ENCODE data around the gene TMEM119.

The TMEM119 gene

DNA sequence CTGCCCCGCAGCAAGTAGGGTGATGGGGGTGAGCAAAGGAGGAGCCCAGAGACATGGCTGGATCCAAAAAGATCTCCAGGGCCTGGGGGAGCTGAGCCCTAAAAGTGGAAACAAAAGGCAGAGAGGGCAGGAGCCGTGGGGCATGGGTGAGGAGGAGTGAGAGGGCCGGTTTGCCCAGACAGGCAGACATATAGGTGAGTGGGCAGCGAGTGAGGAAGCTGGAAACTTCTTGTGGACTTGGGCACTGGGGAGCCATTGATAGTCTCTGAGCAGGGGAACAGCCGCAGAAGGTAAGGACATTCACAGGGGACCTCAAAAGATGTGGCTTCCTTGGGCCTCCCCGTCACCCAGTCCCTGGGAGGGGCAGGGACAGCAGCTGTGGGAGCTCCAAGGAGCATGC lies 16.8 kb upstream of the TMEM119 start:
- no peak for DNase-seq

DNA sequence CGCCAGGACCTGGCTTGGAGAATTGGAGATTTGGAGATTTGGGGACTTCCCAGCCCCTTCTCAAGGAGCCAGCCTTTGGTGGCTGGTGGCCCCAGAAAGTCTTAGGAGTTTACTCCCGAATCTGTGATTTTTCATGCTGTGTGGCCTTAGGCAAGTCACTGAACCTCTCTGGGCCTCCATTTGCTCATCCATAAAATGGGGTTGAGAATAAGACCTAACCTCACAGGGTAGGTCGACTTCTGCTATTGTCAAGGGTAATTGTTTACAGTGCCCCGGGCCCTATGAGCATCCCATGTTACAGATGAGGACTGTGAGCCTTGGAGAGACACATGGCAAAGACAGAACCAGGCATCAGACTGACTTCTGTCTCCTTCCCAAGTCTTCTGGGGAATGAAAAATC lies 16.2 kb upstream of the TMEM119 start:
- no peak for DNase-seq

DNA sequence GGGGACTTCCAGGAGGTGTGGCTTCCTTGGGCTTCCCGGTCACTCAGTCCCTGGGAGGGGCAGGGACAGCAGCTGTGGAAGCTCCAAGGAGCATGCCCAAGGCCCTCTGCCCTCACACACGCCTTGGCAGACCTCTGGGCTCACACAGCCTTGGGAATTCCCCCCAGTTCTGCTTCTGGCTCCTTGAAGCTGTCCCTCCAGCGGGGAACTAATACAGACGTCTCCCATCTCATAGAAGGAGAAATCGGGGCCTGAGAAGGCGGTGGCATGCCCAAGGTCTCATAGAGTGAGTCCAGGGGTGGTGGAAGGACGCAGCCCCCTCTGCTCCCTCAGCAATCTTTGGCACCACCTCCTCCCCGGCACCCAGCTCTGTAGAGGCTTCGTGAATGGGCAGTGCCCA lies 15.7 kb upstream of the TMEM119 start:
- no peak for DNase-seq

DNA sequence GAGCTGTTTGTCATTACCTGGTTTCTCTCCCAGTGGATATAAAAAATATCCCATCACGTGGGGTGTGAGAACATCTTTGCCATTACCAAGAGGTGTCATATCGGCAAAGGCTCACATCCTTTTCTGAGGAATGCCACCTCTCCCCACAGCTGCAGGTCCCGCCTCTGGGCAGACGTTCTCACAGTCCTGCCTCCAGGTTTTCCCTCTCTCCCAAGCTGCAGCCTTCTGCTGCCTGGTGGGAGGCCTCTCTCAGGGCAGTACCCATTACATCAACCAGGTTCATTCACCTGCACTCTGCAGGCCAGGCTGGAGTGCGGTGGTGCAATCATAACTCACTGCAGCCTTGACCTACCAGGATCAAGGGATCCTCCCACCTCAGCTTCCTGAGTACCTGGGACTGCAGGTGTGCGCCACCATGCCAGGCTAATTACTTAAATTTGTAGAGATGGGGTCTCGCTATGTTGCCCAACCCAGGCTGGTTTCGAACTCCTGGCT lies 15.0 kb upstream of the TMEM119 start:
- no peak for DNase-seq

DNA sequence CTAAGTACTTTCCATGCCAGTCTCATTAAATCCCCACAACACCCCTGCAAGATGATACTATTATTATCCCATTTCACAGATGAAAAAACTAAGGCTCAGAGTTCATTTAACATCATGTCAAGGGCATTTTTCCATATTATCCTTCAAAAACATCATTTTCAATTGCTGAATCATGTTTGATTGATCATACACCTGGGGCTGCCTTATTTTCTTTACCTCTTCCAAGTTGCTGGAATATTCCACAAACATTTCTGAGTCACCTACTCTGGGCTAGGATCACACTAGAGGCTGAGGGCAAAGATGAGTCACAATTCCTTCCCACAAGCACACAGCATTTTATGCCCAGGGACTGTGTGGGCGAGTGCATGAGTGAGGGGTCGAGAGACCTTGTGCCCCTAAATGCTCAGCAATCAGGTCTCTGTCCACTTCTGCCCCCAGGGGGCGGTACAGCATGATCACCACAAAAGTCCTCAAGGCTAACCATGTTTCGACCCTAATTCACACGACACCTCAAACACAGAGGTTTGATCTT lies 14.1 kb upstream of the TMEM119 start:
- no peak for DNase-seq

DNA sequence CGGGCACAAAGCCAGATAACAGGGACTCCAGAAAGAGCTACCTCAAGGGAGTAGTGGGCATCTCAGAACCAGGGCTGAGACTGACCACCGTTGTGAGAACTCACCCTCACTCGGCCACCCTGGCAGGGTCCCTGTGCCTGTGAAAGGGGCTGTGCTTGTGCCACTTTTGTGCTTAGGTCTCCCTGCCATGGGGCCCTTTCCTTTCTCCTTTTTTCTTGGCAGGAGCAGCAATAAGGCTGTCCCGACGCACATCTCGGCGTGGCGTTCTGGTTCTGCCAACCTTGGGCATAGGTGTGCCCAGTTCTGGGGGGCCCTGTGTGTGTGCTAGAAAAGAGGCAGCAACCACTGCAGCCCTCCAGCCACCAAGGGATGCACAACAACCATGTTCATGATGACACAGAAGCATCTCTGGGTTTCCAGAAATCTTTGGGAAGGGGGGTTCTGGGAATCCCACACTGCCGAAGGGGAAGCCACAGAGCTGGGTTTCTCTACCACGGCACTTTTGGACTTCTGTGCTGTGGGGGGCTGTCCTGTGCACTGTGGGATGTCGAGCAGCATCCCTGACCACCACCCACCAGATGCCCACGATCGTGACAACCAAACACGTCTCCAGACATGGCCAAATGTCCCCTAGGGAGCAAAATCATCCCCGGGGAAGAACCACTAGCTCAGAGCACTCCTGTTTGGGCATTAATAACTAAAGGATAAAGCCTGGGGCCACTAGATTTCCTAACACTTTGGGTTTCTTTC lies 13.1 kb upstream of the TMEM119 start:
- no peak for DNase-seq

DNA sequence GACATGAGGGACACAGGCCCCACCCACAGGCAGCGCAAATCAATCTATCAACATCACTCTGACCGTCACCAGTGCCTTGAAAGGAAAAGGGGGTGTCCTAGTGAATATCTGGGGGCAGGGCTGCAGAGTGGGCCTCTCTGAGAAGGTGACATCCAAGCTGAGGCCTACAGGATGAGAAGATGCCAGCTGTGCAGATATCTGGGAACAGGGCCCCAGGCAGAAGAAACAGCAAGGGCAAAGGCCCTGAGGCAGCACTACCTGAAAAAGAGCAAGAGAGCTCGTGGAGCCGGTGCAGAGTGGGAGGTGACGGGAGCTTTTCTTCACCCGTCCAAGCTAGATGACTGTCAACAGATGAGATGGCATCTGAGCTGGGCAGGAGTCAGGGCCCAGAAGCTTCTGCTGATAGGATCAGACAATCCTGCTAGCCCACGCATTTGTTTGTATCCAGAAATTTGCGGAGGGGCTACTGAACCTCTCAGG lies 12.5 kb upstream of the TMEM119 start:
- DNase-seq: no peak

DNA sequence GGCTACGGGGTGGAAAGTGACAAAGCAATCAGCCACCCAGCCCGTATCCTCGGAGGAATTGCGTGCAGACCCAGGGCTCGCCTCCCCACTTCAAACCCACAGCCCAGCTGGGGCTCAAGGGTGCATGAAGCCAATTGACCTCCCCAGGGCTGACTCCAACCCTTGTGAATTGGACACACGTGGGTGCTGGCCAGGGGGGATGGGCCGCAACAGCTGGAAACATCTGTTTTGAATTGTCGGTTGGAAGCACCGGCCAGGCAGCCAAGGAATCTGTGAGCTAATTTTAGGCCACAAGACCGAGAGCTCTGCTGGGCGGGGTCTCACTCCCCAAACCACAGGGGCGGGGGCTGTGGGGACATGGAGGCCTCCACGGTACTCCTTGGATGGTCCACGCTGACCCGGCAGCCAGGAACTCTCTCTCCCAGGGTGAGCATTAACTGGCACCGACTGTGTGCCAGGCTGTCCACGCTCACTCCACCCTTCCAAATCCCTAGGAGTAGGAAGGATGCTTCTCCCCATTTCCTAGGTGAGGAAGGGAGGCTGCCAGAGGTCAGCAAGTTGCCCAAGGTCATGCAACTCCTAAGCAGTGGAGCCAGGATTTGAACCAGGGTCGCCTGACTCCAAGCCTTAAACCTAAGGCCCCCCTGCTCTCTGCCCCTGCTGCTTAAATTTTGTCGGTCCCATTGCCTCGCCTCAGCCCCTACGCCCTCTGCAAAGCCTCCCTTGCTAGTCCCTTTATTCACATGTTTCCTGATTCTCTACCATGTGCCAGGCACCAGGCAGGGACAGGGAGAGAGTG lies 11.9 kb upstream of the TMEM119 start:
- no peak for DNase-seq

DNA sequence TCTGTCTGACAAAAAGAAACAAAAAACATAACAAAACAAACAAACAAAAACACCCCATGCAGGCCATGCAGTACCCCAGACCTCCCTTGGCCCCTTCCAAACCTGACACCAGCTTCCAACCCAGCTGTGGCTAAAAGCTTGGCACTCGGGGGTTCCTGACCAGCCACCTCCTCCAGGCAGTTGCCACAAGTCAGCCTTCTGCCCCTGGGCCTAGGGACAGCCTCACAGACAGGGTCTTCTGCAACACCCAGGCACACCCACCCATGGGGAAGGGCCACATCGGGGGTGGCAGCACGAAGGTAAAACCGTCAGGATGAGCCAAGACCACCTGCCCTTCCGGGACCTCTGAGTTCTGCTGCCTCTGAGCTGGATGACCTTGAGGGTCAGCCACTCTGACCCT lies 10.7 kb upstream of the TMEM119 start:
- no peak for DNase-seq

DNA sequence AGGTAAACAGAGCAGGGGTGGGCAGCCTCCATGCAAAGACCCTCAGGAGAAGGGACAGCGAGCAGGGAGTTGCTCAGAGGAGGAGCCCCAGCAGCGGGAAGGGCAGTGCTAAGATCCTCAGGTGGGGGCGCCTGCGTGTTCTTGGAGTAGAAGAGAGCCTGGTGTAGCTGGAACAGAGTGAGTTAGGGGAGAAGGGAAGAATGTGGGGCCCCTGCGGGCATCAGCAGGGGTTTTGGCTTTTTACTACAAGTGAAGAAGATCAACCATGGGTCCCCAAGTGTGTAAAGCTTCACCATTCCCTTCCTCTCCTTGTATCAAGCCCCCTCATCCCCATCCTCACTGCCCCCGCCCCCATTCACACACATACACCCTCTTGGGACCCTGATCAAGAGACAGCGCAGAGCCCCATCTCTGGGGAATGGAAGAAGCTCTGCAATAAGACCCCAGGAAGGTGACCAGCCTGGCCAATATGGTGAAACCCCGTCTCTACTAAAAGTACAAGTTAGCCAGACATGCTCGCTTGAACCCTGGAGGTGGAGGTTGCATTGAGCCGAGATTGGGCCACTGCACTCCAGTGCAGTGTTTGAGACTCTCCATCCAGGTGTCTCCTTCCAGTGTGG lies 10.2 kb upstream of the TMEM119 start:
- no peak for DNase-seq

DNA sequence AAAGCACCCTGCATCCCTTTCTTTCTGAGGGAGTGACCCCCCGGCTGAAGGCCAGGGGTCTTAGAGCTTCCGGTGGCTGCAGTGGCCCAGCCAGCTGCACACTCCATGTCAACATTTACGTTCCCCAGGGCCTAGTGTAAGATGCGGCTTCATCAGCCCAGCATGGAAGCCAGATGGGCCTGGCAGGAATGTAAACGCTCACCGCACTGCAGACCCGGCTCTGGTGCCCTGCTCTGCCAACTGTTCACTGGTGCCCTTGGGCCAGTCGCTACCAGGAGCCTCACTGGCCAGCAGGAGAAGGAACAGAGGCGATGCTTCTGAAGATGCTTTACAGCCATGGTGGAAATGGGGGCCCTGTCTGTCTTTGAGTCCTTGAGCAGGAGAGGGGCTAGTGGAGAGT lies 8.6 kb upstream of the TMEM119 start:
- DNase-seq: no peak

DNA sequence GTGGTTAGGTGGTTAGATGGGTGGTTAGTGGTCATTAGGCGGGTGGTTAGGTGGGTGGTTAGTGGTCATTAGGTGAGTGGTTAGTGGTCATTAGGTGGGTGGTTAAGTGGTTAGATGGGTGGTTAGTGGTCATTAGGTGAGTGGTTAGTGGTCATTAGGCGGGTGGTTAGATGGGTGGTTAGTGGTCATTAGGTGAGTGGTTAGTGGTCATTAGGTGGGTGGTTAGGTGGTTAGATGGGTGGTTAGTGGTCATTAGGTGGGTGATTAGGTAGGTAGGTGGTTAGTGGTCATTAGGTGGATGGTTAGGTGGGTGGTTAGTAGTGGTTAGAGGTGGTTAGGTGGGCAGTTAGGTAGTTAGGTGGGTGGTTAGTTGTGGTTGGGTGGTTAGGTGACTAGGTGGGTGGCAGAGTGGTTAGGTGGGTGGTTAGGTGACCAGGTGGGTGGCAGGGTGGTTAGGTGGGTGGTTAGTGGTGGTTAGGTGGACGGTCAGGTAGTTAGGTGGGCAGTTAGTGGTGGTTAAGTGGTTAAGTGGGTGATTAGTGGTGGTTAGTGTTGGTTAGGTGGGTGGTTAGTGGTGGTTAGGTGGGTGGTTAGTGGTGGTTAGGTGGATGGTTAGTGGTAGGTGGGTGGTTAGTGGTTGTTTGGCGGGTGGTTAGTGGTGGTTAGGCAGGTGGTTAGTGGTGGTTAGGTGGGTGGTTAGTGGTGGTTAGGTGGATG lies 8.0 kb upstream of the TMEM119 start:
- no peak for DNase-seq

DNA sequence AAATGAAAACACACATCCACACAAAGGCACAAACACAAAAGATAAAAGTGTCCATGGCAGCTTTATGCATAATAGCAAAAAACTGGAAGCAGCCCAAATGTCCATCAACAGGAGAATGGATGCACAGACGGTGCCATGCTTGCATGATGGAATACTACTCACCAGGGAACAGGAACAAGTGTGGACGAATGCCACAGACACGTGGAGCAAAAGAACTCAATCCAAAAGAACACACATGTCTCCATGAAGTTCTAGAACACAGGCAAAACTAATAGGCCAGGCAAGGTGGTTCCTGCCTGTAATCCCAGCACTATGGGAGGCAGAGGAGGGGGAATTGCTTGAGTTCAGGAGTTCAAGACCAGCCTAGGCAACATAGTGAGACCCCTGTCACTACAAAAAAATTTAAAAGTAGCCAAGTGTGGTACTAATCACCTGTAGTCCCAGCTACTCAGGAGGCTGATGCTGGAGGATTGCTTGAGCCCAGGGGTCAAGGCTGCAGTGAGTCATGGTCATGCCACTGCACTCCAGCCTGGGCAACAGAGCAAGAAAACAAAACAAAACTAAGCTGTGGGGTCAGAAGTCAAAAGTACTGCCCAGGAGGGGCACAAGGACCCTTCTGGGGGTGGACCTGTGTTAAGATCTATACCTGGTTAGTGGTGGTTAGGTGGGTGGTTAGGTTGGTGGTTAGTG lies 7.3 kb upstream of the TMEM119 start:
- DNase-seq: no peak

DNA sequence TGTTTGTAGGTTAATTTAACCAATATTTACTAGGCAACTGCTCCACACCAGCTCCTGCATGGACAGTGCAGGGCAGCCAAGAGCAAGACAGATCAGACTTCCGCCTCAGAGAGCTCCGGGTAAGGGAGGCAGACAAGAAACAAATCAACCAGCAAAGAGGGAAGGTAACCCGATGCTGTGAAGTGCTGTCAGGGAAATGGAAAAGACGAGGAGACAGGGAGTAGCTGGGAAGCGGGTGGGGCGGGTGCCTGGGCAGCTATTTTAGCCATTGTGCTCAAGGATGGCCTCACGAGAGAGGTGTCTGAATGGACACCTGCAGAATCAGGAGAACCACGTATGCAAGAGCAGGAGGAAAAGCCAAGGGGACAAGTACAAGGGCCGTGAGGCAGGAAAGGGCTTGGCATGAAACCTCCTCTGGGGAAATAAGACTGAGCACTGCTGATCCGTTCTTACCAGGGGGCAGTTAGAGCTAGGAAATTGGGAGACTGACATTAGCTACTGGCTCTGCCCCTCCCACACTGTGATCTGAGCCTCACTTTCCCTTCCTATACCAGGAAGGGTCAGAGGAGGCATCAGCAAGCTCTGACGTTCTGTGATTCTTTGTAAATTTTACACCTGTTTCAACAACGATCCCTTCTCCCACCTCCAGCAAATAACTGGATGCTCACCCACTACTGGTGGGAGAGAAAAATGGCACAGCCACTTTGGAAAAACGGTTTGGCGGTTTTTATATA lies 6.5 kb upstream of the TMEM119 start:
- no peak for DNase-seq

DNA sequence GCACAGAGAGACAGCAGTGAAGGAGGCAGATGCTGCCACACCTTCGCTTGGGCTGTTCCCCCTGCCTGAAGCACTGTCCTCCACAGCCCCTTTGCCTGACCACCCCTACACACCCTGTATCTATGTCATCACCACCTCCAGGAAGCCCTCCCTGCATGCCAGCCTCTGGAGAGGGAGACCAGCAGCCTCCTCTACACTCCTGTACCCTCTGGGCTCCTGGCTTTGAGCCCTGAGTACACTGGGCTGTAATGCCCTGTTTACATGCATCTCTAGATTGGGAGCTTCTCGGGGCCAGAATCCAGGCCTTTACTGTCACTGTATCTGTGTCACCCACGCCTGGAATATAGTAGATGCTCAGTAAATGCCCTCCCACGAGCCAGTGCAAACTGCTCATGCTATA lies 5.9 kb upstream of the TMEM119 start:
- DNase-seq: no peak

DNA sequence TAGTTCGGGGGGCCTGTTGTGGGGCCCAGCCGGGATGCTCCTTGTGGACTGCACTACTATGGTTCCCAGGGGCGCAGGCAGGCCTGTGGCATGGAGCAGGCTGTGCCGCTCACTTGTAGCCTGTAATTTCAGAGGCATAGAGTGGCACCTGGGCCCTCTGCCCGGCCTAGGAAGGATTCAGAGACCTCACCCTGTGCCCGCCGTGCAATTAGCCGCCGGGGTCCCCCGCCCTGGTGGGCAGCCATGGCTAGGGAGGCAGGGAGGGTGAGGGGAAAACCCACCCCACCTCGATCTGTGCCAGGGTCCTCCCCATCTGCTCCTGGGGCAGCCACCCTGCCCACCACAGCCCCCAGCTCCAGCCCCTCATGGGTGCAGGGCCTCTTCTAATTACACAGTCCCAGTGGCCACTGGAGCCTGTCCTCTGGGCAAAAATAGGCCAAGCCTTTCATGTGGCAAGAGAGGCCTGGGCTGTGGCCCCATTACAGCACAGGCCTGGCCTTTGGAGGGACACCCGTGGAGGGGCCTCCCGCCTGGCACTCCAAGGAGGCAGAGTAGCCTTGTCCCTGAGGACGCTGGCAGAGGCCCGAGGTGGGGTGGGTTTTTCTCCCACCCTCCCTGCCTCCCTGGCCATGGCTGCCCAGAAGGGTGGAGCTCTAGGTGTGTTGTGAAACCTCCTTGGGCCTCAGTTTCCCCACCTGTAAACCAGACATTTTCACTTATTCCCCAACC lies 5.3 kb upstream of the TMEM119 start:
- DNase-seq: no peak

DNA sequence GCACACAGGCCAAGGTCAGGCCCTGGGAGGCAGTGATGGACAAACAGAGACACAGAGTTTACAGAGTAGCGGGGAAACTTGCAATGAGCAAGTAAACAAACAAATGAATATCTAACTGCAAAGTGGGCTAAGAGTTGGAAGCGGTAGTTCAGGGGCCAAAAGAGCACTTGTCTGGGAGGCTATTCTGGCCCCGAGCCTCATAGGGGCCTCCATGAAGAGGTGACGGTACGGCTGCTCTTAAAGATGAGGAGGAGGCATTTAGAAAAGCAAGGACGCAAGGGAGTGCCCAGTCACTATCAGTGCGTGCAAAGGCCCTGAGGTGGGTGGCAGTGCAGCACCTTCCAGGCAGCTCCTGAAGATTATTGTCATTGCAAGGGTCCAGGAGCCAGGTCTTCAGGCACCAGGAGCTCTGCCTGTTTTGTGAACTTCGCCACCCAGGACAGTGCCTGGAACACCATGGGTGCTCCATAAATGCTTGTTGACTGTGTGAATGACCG lies 4.4 kb upstream of the TMEM119 start:
- no peak for DNase-seq

DNA sequence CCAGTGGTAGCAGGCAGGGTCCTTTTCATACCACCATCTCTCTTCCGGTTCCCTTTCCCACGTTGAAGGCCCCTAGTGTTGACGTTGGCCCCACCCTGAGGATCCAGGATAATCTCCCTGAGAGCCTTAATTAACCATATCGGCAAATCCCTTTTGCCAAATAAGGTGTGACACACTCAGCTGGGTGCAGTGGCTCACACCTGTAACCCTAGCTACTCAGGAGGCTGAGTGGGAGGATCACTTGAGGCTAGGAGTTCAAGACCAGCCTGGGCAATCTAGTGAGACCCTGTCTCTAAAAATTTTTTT lies 2.8 kb upstream of the TMEM119 start:
- DNase-seq: no peak

DNA sequence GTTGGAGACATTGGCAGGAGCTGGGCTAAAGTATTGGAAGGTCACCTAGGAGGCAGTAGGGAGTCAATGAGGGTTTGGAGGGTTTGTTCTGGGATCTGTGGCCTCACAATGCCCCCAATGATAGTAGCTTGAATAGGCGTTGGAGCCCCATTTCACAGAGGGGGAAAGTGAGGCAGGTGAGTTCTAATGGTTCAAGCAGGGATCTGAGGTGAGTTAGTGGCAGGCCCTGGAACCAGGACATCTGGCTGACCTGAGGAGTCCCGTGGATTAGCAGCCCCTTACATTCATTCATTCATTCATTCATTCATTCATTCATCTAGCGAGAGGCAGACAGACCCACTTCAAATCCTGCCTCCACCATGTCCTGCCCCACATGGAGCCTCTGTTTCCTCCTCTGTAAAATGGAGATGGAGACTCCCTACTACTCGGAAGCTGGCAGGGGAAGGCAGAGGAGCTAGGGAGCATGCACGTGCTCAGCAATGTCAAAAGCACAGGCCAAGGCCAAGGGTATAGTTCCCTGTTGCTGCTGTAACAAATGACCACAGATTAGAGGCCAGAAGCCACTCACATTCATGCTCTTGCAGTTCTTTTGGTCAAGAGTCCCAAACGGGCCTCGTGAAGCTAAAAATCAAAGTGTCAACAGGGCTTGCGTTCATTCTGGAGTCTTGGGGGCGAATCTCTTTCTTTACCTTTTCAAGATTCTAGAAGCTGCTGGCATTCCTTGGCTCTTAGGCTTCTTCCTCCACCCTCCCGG lies 2.2 kb upstream of the TMEM119 start:
- DNase-seq: no peak

DNA sequence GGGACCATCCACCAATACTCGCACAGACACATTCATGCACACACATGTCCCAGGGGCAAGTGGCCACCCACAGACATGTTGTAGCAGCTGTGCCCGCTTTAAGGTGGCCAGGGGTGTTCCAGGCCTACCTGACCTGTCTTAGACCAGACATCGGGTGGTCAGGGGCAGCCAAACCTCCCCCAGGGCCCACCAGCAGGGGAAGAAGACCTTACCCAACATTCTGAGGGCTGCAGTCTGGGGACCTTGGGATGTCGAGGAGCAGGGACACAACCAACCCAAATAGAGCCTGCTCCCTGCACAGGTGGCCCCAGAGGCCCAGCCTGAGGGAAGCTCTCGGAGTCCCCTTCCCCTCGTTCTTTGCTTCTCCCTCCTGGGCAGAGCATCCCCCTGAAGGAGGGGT lies 1.7 kb upstream of the TMEM119 start:
- no peak for DNase-seq
